Endometrial microvascular endothelial cells (primary cell): ENCODE measurements around the gene SSX4B. TPM values are rescaled to one million over a fixed set of nuclear protein-coding genes. Genes with fewer than 3 reads are reported as not detected.
"Not testable (repeated sequence)": the region's sequence is repeated elsewhere in the genome, so short reads cannot be mapped to it uniquely, and the experiment has no call there.

Experiments used
- in situ Hi-C: cut with HindIII; loops from 2 replicates; pipeline ENCODE4 v1.10.0; 2017; ENCODE audit warnings: low sequenced_read_pairs, low pct_unique_long_range_greater_than_20kb; ENCODE audit errors: inconsistent ontology term
- total RNA-seq: library from RNA; depleted of rRNA; stranded (reverse); fragments of >200 nt; gene quantifications from one replicate; pipeline ENCODE4 v1.2.3, GENCODE V29; 2015; ENCODE audit errors: inconsistent ontology term

The SSX4B gene
- total RNA-seq, 1 donor from 2014 or later = not detected

DNA sequence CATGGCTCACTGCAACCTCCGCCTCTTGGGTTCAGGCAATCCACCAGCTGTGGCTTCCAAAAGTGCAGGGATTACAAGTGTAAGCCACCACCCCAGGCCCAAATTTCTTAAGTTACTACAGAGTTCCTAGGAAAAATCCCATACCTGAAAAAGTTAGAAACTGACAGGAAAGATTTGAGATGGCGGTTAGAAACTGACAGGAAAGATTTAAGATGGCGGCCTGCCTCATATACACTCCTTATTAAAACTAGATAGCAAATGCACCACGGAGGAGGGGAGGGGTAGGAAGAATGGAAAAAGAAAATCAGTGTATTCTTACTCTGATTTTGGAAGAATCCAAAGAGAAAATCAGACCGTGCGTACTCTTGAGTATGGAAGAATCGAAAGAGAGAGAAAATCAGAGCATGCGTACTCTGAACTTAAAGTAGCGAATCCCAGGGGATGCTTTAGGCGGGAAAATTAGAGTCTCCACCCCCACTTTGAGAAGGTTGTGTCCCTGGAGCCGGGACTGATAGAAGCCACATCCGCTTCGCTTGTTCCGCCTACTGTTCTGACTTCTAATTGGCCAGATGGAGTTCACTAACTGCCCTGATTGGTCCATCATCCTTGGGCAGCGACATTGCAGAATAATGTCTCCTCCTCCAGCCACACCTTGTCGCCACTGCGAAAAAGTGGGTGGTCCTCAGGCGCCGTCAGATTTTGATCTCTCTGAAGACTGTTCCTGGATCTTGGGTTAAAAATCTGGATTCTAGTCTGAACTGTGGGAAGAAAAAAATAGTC, 55.3 kb downstream of the SSX4B start, which contains the start of gene SSX3:
TSS of gene SSX3 (minus strand) at position 389 of the 780 bp plus-strand sequence. CDS start 1,454 bp downstream, outside the sequence.
- in situ Hi-C loops = not testable (repeated sequence)

Other genes starting within 250 kb of the SSX4B start
- gene SSX5, start 215.2 kb downstream of the SSX4B start, total RNA-seq = not detected
- not detected for gene SSX1, start 156.6 kb downstream of the SSX4B start, total RNA-seq
- gene SSX3, start 55.3 kb downstream of the SSX4B start, total RNA-seq = not detected
- gene SSX4, start 28.4 kb downstream of the SSX4B start, total RNA-seq = not detected
- gene SLC38A5, start 58.3 kb upstream of the SSX4B start, total RNA-seq = 39.5 TPM
- 93.7 TPM for gene FTSJ1, start 64.2 kb upstream of the SSX4B start, total RNA-seq
- 17.7 TPM for gene PORCN, start 97.0 kb upstream of the SSX4B start, total RNA-seq
- gene EBP, start 109.8 kb upstream of the SSX4B start, total RNA-seq = 61.0 TPM
- gene TBC1D25, start 127.8 kb upstream of the SSX4B start, total RNA-seq = 16.3 TPM
- gene RBM3, start 162.5 kb upstream of the SSX4B start, total RNA-seq = 339 TPM
- gene WDR13, start 185.5 kb upstream of the SSX4B start, total RNA-seq = 120 TPM